AG04450 (cell line): ENCODE data around the gene TMEM250. TPM values are rescaled to one million over a fixed set of nuclear protein-coding genes. Genes with fewer than 3 reads are reported as not detected.

Source experiments
- CTCF ChIA-PET: fragments of 300-600, 350-600 bp; formaldehyde crosslinking; extraction: SDS; loops from one replicate; lab custom pipeline; 2022; ENCODE audit warnings: antibody characterized with exemption, inconsistent platforms; lab: Charles Lee
- POLR2A ChIA-PET: fragments of 350-600 bp; formaldehyde crosslinking; extraction: SDS; loops from one replicate; lab custom pipeline; 2021; ENCODE audit warnings: antibody characterized with exemption, inconsistent platforms; lab: Yijun Ruan, JAX
- DNase-seq: peaks from one replicate; pipeline ENCODE4 v3.0.0-alpha.2; 2011; ENCODE audit warnings: low read depth, low spot score
- H3K27ac ChIP-seq: one replicate; pipeline ENCODE4 v1.5.1; 2012; ENCODE audit warnings: low read depth, low read length, control low read depth
- H3K27me3 ChIP-seq: one replicate; pipeline ENCODE4 v1.6.0; 2012; ENCODE audit warnings: low read length; ENCODE audit not compliant: control insufficient read depth, insufficient read depth
- H3K4me3 ChIP-seq: 2 replicates; pipeline ENCODE4 v1.5.1; 2011; ENCODE audit warnings: mild to moderate bottlenecking, low read depth, low read length, control low read depth
- H3K9me3 ChIP-seq: 2 replicates; pipeline ENCODE4 v1.5.1; 2012; ENCODE audit warnings: low read length; ENCODE audit not compliant: control insufficient read depth, insufficient read depth
- CTCF ChIP-seq: IDR thresholded peaks from 2 replicates; pipeline ENCODE4 v1.5.1; 2011; ENCODE audit warnings: low read depth, low read length, control low read depth, inconsistent platforms
- polyA plus RNA-seq: library from polyadenylated mRNA; depleted of rRNA; stranded (reverse); fragments of >200 nt; gene quantifications from 2 replicates; pipeline ENCODE4 v1.2.3, GENCODE V29; 2011

The TMEM250 gene
- polyA plus RNA-seq, 1 experiment: 8.8 TPM

- peak; percentile 32 for TF ChIP-seq CTCF
- Histone ChIP-seq H3K4me3 (peak overlapping the region; percentile 36), H3K27ac (peak overlapping the region; percentile 47), H3K9me3 (peaks cover 9% of the 10 kb centered on the region; the same call in 1 of the 2 replicates), H3K27me3 (no peaks in the 10 kb centered on the region)
- CTCF ChIA-PET: no interaction called here
- no peak for DNase-seq
- POLR2A ChIA-PET: interaction anchor here (0.7 to 2.1 kb wide), 5 partner anchors 7 to 1130 kb away, joined by 3 to 12 read pairs (median 4); partner anchors contain the start of gene NACC2
Measured at GRCh38 chr9:136110082-136111061, 8.3 kb downstream of the TMEM250 start.

- peak; percentile 67 for DNase-seq
- CTCF ChIA-PET: interaction anchor here (0.8 kb wide), 1 partner anchor 142 kb away, joined by 5 read pairs; no protein-coding TSS in a partner anchor
- TF ChIP-seq CTCF: peak; percentile 21
- POLR2A ChIA-PET: interaction anchor here (0.6 to 2.1 kb wide), 6 partner anchors 8 to 1131 kb away, joined by 3 to 12 read pairs (median 5); partner anchors contain the start of gene NACC2
- H3K27ac ChIP-seq: peak overlapping the region; percentile 65
- H3K27me3 ChIP-seq: no peaks in the 10 kb centered on the region
- peaks cover 9% of the 10 kb centered on the region; the same call in 1 of the 2 replicates for H3K9me3 ChIP-seq
- H3K4me3 ChIP-seq: peak overlapping the region; percentile 36
Measured at GRCh38 chr9:136109351-136110081, 9.2 kb downstream of the TMEM250 start.

- ChIA-PET POLR2A (interaction anchor here (1.0 to 2.1 kb wide), 3 partner anchors 14 to 619 kb away, joined by 3 to 12 read pairs (median 12); partner anchors contain the start of gene NACC2), CTCF (interaction anchor here (0.8 kb wide), 1 partner anchor 141 kb away, joined by 5 read pairs; no protein-coding TSS in a partner anchor)
- peaks cover 9% of the 10 kb centered on the region; the same call in 1 of the 2 replicates for H3K9me3 ChIP-seq
- no peak overlapping the region for H3K4me3 ChIP-seq
- H3K27me3 ChIP-seq: no peaks in the 10 kb centered on the region
- H3K27ac ChIP-seq: peak overlapping the region; percentile 65
- TF ChIP-seq CTCF: no peak
- no peak for DNase-seq
Measured at GRCh38 chr9:136108648-136109266, 9.9 kb downstream of the TMEM250 start.

GRCh38 chr9:136107953-136108647 is 10.6 kb downstream of the TMEM250 start:
- peaks cover 9% of the 10 kb centered on the region; the same call in 1 of the 2 replicates for H3K9me3 ChIP-seq
- ChIA-PET CTCF (no interaction called here), POLR2A (no interaction called here)
- no peak for DNase-seq
- TF ChIP-seq CTCF: no peak
- H3K4me3 ChIP-seq: no peak overlapping the region
- no peak overlapping the region for H3K27ac ChIP-seq
- no peaks in the 10 kb centered on the region for H3K27me3 ChIP-seq
